SW480 (cell line): ENCODE results near the gene USP48.
A peak's percentile ranks its signal among the peaks of the same experiment; 100 is the strongest.

Experiments used
- DNase-seq: peaks from one replicate; pipeline ENCODE4 v3.0.0-alpha.2; 2016; ENCODE audit warnings: low spot score

The USP48 gene

GRCh38 chr1:21652937-21653743 is 129.8 kb downstream of the USP48 start:
- DNase-seq, result no peak

- DNase-seq, result no peak
These were observed 130.6 kb downstream of the USP48 start for GRCh38 chr1:21652101-21652936.

- DNase-seq, result no peak
These were observed 131.5 kb downstream of the USP48 start for GRCh38 chr1:21651214-21652042.

- no peak for DNase-seq
These were observed 132.5 kb downstream of the USP48 start for GRCh38 chr1:21650400-21650799.

GRCh38 chr1:21649315-21649714 is 133.6 kb downstream of the USP48 start:
- no peak for DNase-seq

- DNase-seq, result no peak
These were observed 134.2 kb downstream of the USP48 start for GRCh38 chr1:21648791-21649190.

- DNase-seq, result no peak
These were observed 134.6 kb downstream of the USP48 start for GRCh38 chr1:21648352-21648730.

GRCh38 chr1:21647431-21648351 is 135.3 kb downstream of the USP48 start:
- DNase-seq, result no peak

- DNase-seq, result no peak
These were observed 137.4 kb downstream of the USP48 start for GRCh38 chr1:21645550-21645949.

GRCh38 chr1:21644906-21645305 is 138.0 kb downstream of the USP48 start:
- DNase-seq, result no peak

GRCh38 chr1:21644348-21644747 is 138.6 kb downstream of the USP48 start:
- DNase-seq, result no peak

- DNase-seq, result no peak
These were observed 139.3 kb downstream of the USP48 start for GRCh38 chr1:21643624-21644023.

- DNase-seq, result no peak
These were observed 140.8 kb downstream of the USP48 start for GRCh38 chr1:21641967-21642739.

GRCh38 chr1:21641537-21641936 is 141.4 kb downstream of the USP48 start:
- no peak for DNase-seq

GRCh38 chr1:21641076-21641475 is 141.9 kb downstream of the USP48 start:
- no peak for DNase-seq

GRCh38 chr1:21640653-21641052 is 142.3 kb downstream of the USP48 start:
- DNase-seq, result no peak

GRCh38 chr1:21639594-21640041 is 143.3 kb downstream of the USP48 start:
- DNase-seq, result no peak

- peak; percentile 81 for DNase-seq
These were observed 144.2 kb downstream of the USP48 start for GRCh38 chr1:21638531-21639341.

GRCh38 chr1:21637514-21637913 is 145.4 kb downstream of the USP48 start:
- DNase-seq, result no peak

GRCh38 chr1:21636029-21636428 is 146.9 kb downstream of the USP48 start:
- DNase-seq, result no peak
